IMR-90 (cell line): ENCODE results near the gene PANK4.

Experiments used
- CEBPB ChIP-seq: IDR thresholded peaks from 2 replicates; pipeline ENCODE4 v1.6.1; 2012; ENCODE audit warnings: low read depth, low read length, improper control_type of control experiment
- CTCF ChIP-seq: conservative IDR thresholded peaks from 2 replicates; pipeline ENCODE4 v1.5.1; 2012; ENCODE audit warnings: mild to moderate bottlenecking, low read depth, low read length, improper control_type of control experiment
- MXI1 ChIP-seq: IDR thresholded peaks from 2 replicates; pipeline ENCODE4 v1.6.1; 2012; ENCODE audit warnings: low read depth, mild to moderate bottlenecking, low read length, moderate library complexity, borderline replicate concordance
- POLR2A ChIP-seq: IDR thresholded peaks from 2 replicates; pipeline ENCODE4 v1.6.1; 2012; ENCODE audit warnings: mild to moderate bottlenecking, low read depth, low read length
- RCOR1 ChIP-seq: IDR thresholded peaks from 2 replicates; pipeline ENCODE4 v1.6.1; 2012; ENCODE audit warnings: mild to moderate bottlenecking, low read length, improper control_type of control experiment; ENCODE audit not compliant: insufficient replicate concordance
- SMC3 ChIP-seq: fragments of 150-350 bp; IDR thresholded peaks from 2 replicates; pipeline ENCODE4 v1.6.1; 2016; ENCODE audit warnings: low read depth, mild to moderate bottlenecking, antibody characterized with exemption, low read length, moderate library complexity
- USF2 ChIP-seq: fragments of 150-350 bp; IDR thresholded peaks from 2 replicates; pipeline ENCODE4 v1.6.1; 2017; ENCODE audit warnings: mild to moderate bottlenecking, antibody characterized with exemption, low read length, low read depth

GRCh38 chr1:2516946-2517345 is 9.4 kb downstream of the PANK4 start:
- no peak for TF ChIP-seq CTCF
- TF ChIP-seq POLR2A, result no peak
- TF ChIP-seq RCOR1, result no peak
- no peak for TF ChIP-seq CEBPB
- no peak for TF ChIP-seq MXI1
- no peak for TF ChIP-seq USF2
- no peak for TF ChIP-seq SMC3
